Effector memory CD8-positive, alpha-beta T cell (primary cell): ENCODE measurements around the gene SIRT7.
"Not testable (repeated sequence)": the region's sequence is repeated elsewhere in the genome, so short reads cannot be mapped to it uniquely, and the experiment has no call there.

ENCODE experiments used
- ATAC-seq: fragments of 150-1000 bp; cut with Tn5 transposase; replicated peaks from 2 replicates; pipeline ENCODE4 v1.10.0; 2021; ENCODE audit warnings: mild to moderate bottlenecking, moderate library complexity
- DNase-seq, 3 experiments: peaks; one replicate each; pipeline ENCODE4 v3.0.0; 2021
- H3K27ac Mint-ChIP-seq, 2 donors: one replicate each; pipeline ENCODE4 v1.8.0; 2022; ENCODE audit warnings: mild to moderate bottlenecking in 2 of 2, mixed read lengths in 2 of 2, moderate library complexity in 2 of 2
- H3K27me3 Mint-ChIP-seq, 2 donors: one replicate each; pipeline ENCODE4 v1.8.0; 2022; ENCODE audit warnings: mixed read lengths in 2 of 2
- H3K36me3 Mint-ChIP-seq: one replicate; pipeline ENCODE4 v1.8.0; 2022; ENCODE audit warnings: mild to moderate bottlenecking, moderate library complexity, mixed read lengths; ENCODE audit not compliant: insufficient read depth
- H3K4me1 Mint-ChIP-seq, 2 donors: one replicate each; pipeline ENCODE4 v1.8.0; 2022; ENCODE audit warnings: low read depth in 2 of 2, mixed read lengths in 2 of 2
- H3K4me3 Mint-ChIP-seq, 2 donors: one replicate each; pipeline ENCODE4 v1.8.0; 2022; ENCODE audit warnings: mild to moderate bottlenecking in 2 of 2, mixed read lengths in 2 of 2, moderate library complexity in 2 of 2
- H3K9me3 Mint-ChIP-seq, 2 donors: one replicate each; pipeline ENCODE4 v1.8.0; 2022; ENCODE audit warnings: mixed read lengths in 2 of 2

SIRT7 gene

GRCh38 chr17:81924557-81925532, 6.9 kb upstream of the SIRT7 start:
- Mint-ChIP-seq H3K4me3 (peak overlapping the region in 1 of 2 donors; percentile 77), H3K27me3 (peaks cover 0 to 13% of the 10 kb centered on the region in 2 donors), H3K27ac (peak overlapping the region; percentile 84 to 87), H3K36me3 (peaks cover 35% of the 10 kb centered on the region), H3K4me1 (peaks cover 6 to 7% of the 10 kb centered on the region in 2 donors), H3K9me3 (no peaks in the 10 kb centered on the region)
- DNase-seq (no peak), ATAC-seq (no peak)

- Mint-ChIP-seq H3K4me3 (no peak overlapping the region), H3K9me3 (no peaks in the 10 kb centered on the region), H3K27ac (no peak overlapping the region), H3K36me3 (peaks cover 35% of the 10 kb centered on the region), H3K27me3 (peaks cover 0 to under 1% of the 10 kb centered on the region in 2 donors), H3K4me1 (peaks cover 6 to 10% of the 10 kb centered on the region in 2 donors)
- ATAC-seq (no peak), DNase-seq (no peak)
Observed at GRCh38 chr17:81923302-81924260, 5.6 kb upstream of the SIRT7 start.

- no peak for ATAC-seq
- Mint-ChIP-seq H3K9me3 (no peaks in the 10 kb centered on the region), H3K27me3 (no peaks in the 10 kb centered on the region), H3K4me1 (peaks cover 11 to 14% of the 10 kb centered on the region in 2 donors), H3K27ac (no peak overlapping the region), H3K4me3 (no peak overlapping the region), H3K36me3 (peaks cover 35% of the 10 kb centered on the region)
- DNase-seq, result no peak
Observed at GRCh38 chr17:81922566-81923301, 4.8 kb upstream of the SIRT7 start.

GRCh38 chr17:81921996-81922565, 4.1 kb upstream of the SIRT7 start:
- DNase-seq (no peak), ATAC-seq (no peak)
- H3K4me3 Mint-ChIP-seq, result no peak overlapping the region
- peaks cover 15 to 18% of the 10 kb centered on the region in 2 donors for H3K4me1 Mint-ChIP-seq
- H3K36me3 Mint-ChIP-seq, result peaks cover 32% of the 10 kb centered on the region
- H3K27me3 Mint-ChIP-seq, result no peaks in the 10 kb centered on the region
- H3K27ac Mint-ChIP-seq, result no peak overlapping the region
- H3K9me3 Mint-ChIP-seq, result no peaks in the 10 kb centered on the region

- Mint-ChIP-seq H3K4me1 (peaks cover 17 to 21% of the 10 kb centered on the region in 2 donors), H3K27me3 (no peaks in the 10 kb centered on the region), H3K4me3 (no peak overlapping the region), H3K27ac (no peak overlapping the region), H3K9me3 (no peaks in the 10 kb centered on the region), H3K36me3 (peaks cover 31% of the 10 kb centered on the region)
- DNase-seq, result no peak
- no peak for ATAC-seq
Observed at GRCh38 chr17:81921537-81921862, 3.5 kb upstream of the SIRT7 start.

GRCh38 chr17:81920612-81921536, 2.9 kb upstream of the SIRT7 start:
- Mint-ChIP-seq H3K36me3 (peaks cover 33% of the 10 kb centered on the region), H3K9me3 (no peaks in the 10 kb centered on the region), H3K4me1 (peaks cover 13 to 17% of the 10 kb centered on the region in 2 donors), H3K27ac (no peak overlapping the region), H3K27me3 (no peaks in the 10 kb centered on the region), H3K4me3 (peak overlapping the region in 1 of 2 donors; percentile 27)
- DNase-seq (no peak), ATAC-seq (no peak)

- Mint-ChIP-seq H3K9me3 (no peaks in the 10 kb centered on the region), H3K4me3 (peak overlapping the region in 1 of 2 donors; percentile 85), H3K27ac (peak overlapping the region in 1 of 2 donors; percentile 38), H3K4me1 (peaks cover 16 to 20% of the 10 kb centered on the region in 2 donors), H3K36me3 (peaks cover 44% of the 10 kb centered on the region), H3K27me3 (no peaks in the 10 kb centered on the region)
- DNase-seq, result no peak
- no peak for ATAC-seq
Observed at GRCh38 chr17:81918832-81919545, 1.0 kb upstream of the SIRT7 start.

GRCh38 chr17:81918333-81918669, 325 bp upstream of the SIRT7 start:
- ATAC-seq, result peak; percentile 21
- not testable (repeated sequence) for H3K9me3 Mint-ChIP-seq, DNase-seq, H3K27me3 Mint-ChIP-seq
- Mint-ChIP-seq H3K27ac (peak overlapping the region; percentile 86 to 90), H3K4me1 (peaks cover 16 to 20% of the 10 kb centered on the region in 2 donors), H3K4me3 (peak overlapping the region; percentile 85 to 90), H3K36me3 (peaks cover 49% of the 10 kb centered on the region)

- Mint-ChIP-seq H3K36me3 (peaks cover 63% of the 10 kb centered on the region), H3K4me3 (peak overlapping the region; percentile 85 to 90), H3K27me3 (no peaks in the 10 kb centered on the region), H3K27ac (peak overlapping the region in 1 of 2 donors; percentile 86), H3K9me3 (no peaks in the 10 kb centered on the region), H3K4me1 (peaks cover 23 to 24% of the 10 kb centered on the region in 2 donors)
- DNase-seq, result no peak
- ATAC-seq, result no peak
Observed at GRCh38 chr17:81916234-81917001, 1.6 kb downstream of the SIRT7 start.

- Mint-ChIP-seq H3K27me3 (no peaks in the 10 kb centered on the region), H3K27ac (no peak overlapping the region), H3K9me3 (no peaks in the 10 kb centered on the region), H3K4me1 (peaks cover 23 to 24% of the 10 kb centered on the region in 2 donors), H3K4me3 (peak overlapping the region in 1 of 2 donors; percentile 29), H3K36me3 (peaks cover 54% of the 10 kb centered on the region)
- no peak for DNase-seq
- no peak for ATAC-seq
Observed at GRCh38 chr17:81915331-81915730, 2.6 kb downstream of the SIRT7 start.
